ENCODE data around the gene FIGNL2.

FIGNL2 gene

DNA sequence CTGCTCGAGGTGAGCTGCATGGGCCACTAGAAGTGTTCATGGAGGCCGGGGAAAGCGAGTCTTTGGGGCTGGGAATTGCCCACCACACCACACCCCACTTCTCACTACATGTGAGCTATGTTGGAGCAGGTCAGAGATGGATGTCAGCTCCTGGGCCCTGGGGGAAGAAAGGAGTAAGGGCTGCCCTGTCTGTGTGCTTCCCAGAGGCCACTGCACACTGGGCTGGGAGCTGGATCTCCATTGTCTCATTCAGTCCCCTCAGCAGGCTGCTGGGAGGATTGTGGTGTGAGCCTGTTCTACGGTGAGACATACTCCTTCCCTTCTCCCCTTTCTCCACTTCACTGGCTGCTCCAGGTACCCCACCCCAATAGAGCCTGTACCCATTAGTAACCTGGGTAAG lies 10.5 kb downstream of the FIGNL2 start:
- no peak for DNase-seq (ENCODE audit: low read depth)
- TF ChIP-seq, protein P1, sequence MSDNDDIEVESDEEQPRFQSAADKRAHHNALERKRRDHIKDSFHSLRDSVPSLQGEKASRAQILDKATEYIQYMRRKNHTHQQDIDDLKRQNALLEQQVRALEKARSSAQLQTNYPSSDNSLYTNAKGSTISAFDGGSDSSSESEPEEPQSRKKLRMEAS (IDR thresholded peaks at IDR 0.05; ENCODE audit: low read depth, low read length): no peak
- TF ChIP-seq, protein P2, sequence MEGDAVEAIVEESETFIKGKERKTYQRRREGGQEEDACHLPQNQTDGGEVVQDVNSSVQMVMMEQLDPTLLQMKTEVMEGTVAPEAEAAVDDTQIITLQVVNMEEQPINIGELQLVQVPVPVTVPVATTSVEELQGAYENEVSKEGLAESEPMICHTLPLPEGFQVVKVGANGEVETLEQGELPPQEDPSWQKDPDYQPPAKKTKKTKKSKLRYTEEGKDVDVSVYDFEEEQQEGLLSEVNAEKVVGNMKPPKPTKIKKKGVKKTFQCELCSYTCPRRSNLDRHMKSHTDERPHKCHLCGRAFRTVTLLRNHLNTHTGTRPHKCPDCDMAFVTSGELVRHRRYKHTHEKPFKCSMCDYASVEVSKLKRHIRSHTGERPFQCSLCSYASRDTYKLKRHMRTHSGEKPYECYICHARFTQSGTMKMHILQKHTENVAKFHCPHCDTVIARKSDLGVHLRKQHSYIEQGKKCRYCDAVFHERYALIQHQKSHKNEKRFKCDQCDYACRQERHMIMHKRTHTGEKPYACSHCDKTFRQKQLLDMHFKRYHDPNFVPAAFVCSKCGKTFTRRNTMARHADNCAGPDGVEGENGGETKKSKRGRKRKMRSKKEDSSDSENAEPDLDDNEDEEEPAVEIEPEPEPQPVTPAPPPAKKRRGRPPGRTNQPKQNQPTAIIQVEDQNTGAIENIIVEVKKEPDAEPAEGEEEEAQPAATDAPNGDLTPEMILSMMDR (IDR thresholded peaks at IDR 0.05; ENCODE audit: low read depth, low read length): no peak
- TF ChIP-seq POLR2A (IDR thresholded peaks at IDR 0.05; ENCODE audit: extremely low read depth, insufficient read length): no peak
- no peak for TF ChIP-seq MYC (IDR thresholded peaks at IDR 0.05; ENCODE audit: low read depth, low read length)
- H3K4me3 ChIP-seq (ENCODE audit: low read depth, low read length): no peak overlapping the region

DNA sequence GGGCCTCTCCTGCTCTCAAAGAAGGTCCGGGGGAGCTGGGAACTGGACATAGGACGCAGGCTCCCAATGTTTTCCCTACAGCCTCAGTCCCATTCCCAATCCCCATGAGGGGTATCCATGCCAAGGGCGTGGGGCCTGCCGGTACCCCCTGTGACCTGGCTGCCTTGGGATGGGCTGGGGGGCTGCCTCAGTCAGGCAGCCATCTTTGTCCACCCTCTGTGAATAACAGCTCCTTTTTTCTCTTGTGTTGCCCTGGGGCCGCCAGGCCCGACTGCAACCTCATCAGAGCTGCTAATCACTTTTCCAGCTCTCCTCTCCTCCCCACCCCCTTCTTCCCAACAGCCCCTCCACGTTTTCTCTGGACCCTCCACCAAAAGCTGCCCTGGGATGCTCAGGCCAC lies 11.2 kb downstream of the FIGNL2 start:
- TF ChIP-seq, protein P1 (IDR thresholded peaks at IDR 0.05; ENCODE audit: low read depth, low read length): no peak
- TF ChIP-seq MYC (IDR thresholded peaks at IDR 0.05; ENCODE audit: low read depth, low read length): no peak
- no peak for TF ChIP-seq POLR2A (IDR thresholded peaks at IDR 0.05; ENCODE audit: extremely low read depth, insufficient read length)
- TF ChIP-seq, protein P2 (IDR thresholded peaks at IDR 0.05; ENCODE audit: low read depth, low read length): no peak
- no peak for DNase-seq (ENCODE audit: low read depth)
- no peak overlapping the region for H3K4me3 ChIP-seq (ENCODE audit: low read depth, low read length)

DNA sequence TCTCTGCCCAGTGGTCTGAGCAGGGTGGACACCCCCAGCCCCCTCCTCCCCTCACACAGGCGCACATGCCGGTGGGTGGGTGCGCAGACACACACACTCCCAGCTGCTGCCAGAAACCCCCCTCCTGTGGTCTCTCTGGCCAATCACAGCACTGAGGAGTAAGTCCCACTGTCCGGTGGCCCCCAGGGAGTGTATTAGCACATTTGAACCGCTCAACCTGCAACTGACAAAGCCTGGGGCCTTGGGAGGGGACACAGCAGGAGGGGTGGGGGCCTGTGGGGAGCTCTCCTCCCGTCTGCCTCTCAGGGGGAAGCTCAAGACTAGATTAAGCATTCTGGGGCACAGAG lies 11.7 kb downstream of the FIGNL2 start:
- no peak for DNase-seq (ENCODE audit: low read depth)
- TF ChIP-seq, protein P2 (IDR thresholded peaks at IDR 0.05; ENCODE audit: low read depth, low read length): no peak
- TF ChIP-seq, protein P1 (IDR thresholded peaks at IDR 0.05; ENCODE audit: low read depth, low read length): no peak
- TF ChIP-seq MYC (IDR thresholded peaks at IDR 0.05; ENCODE audit: low read depth, low read length) (no peak), POLR2A (IDR thresholded peaks at IDR 0.05; ENCODE audit: extremely low read depth, insufficient read length) (no peak)
- H3K4me3 ChIP-seq (ENCODE audit: low read depth, low read length): no peak overlapping the region

DNA sequence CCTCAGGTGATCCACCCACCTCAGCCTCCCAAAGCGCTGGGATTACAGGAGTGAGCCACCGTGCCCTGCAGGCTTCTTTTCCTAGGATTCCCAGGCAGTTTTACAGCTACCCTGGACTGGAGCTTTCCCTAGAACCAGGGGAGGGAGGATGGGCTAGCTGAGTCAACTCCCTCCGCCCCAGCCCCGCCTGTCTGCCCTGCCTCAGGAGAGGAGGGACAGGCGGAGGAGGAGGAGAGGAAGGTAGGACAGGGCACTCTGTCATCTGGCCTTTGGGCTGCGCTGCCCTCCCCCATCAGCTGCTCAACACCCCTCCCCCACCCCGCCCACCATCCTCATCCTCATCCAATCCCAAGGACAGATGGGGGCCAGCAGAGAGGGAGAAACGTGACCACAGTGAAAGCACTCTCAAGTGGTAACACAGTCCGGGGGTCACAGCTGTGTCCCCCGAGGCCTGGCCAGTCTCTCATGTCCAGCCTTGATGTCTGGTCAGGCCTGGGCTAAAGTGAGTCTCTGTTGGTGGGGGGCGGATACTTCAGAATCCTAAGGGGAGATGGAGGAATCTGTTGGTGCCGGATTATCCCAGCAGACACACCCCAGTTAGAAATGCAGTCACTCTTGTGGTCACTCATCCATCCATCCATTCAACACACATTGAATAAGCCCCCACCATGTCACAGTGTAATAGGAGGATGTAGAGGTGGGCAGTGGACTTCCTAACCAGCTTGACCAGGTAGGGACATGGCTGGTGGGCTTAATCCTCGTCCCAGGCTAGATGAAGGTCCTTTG lies 12.3 kb downstream of the FIGNL2 start:
- DNase-seq (ENCODE audit: low read depth): no peak
- TF ChIP-seq MYC (IDR thresholded peaks at IDR 0.05; ENCODE audit: low read depth, low read length) (no peak), POLR2A (IDR thresholded peaks at IDR 0.05; ENCODE audit: extremely low read depth, insufficient read length) (no peak)
- TF ChIP-seq, protein P2 (IDR thresholded peaks at IDR 0.05; ENCODE audit: low read depth, low read length): no peak
- TF ChIP-seq, protein P1 (IDR thresholded peaks at IDR 0.05; ENCODE audit: low read depth, low read length): no peak
- no peak overlapping the region for H3K4me3 ChIP-seq (ENCODE audit: low read depth, low read length)

DNA sequence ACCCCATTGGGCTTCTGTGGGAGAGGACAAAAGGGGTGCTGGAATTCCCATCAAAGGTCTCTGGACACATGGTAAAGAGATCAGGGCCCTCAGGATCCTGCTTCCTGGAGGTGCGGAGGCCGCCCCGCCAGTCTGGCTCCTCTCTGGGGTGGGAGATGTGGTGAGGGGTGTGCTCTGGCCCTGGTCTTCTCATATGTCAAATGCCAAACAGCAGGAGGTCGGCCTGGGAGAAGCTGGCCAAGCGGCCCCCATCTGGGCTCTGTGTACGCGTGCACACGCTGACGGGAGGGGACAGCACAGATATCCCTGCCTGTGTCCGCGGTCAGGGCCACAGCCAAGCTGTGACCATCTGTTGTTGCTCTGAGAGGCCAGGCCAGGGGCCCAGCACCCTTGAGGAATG lies 14.1 kb downstream of the FIGNL2 start:
- TF ChIP-seq, protein P2 (IDR thresholded peaks at IDR 0.05; ENCODE audit: low read depth, low read length): no peak
- TF ChIP-seq, protein P1 (IDR thresholded peaks at IDR 0.05; ENCODE audit: low read depth, low read length): no peak
- no peak for TF ChIP-seq POLR2A (IDR thresholded peaks at IDR 0.05; ENCODE audit: extremely low read depth, insufficient read length)
- no peak for TF ChIP-seq MYC (IDR thresholded peaks at IDR 0.05; ENCODE audit: low read depth, low read length)
- DNase-seq (ENCODE audit: low read depth): no peak
- no peak overlapping the region for H3K4me3 ChIP-seq (ENCODE audit: low read depth, low read length)
